Osteoblast (primary cell): ENCODE measurements around the gene TMEM258. TPM values are rescaled to one million over a fixed set of nuclear protein-coding genes. Genes with fewer than 3 reads are reported as not detected.

Experiments used
- DNase-seq: peaks from one replicate; pipeline ENCODE4 v3.0.0; 2011; ENCODE audit warnings: low spot score, mixed read lengths; ENCODE audit not compliant: insufficient read length; ENCODE audit errors: missing footprints
- H2AFZ ChIP-seq: 2 replicates; pipeline ENCODE4 v1.6.0; 2011; ENCODE audit warnings: mild to moderate bottlenecking, low read length
- H3K27ac ChIP-seq: 2 replicates; pipeline ENCODE4 v1.5.1; 2011; ENCODE audit warnings: mild to moderate bottlenecking, low read depth, low read length, moderate library complexity
- H3K27me3 ChIP-seq: 2 replicates; pipeline ENCODE4 v1.6.0; 2012; ENCODE audit warnings: mild to moderate bottlenecking, control low read depth, inconsistent platforms, low read length, moderate library complexity; ENCODE audit not compliant: insufficient read depth
- H3K36me3 ChIP-seq: 2 replicates; pipeline ENCODE4 v1.5.1; 2011; ENCODE audit warnings: mild to moderate bottlenecking, low read length, control low read depth, moderate library complexity; ENCODE audit not compliant: insufficient read depth
- H3K4me1 ChIP-seq: 2 replicates; pipeline ENCODE4 v1.5.1; 2011; ENCODE audit warnings: mild to moderate bottlenecking, low read length, control low read depth, moderate library complexity; ENCODE audit not compliant: insufficient read depth
- H3K4me2 ChIP-seq: 2 replicates; pipeline ENCODE4 v1.6.0; 2011; ENCODE audit warnings: mild to moderate bottlenecking, low read length; ENCODE audit not compliant: insufficient read depth
- H3K4me3 ChIP-seq: fragments of 200-600 bp; sonication (generic); 3 replicates; pipeline ENCODE4 v1.5.1; 2012; ENCODE audit warnings: mild to moderate bottlenecking, low read length, inconsistent platforms; ENCODE audit not compliant: insufficient read depth
- H3K79me2 ChIP-seq: 2 replicates; pipeline ENCODE4 v1.6.0; 2012; ENCODE audit warnings: mild to moderate bottlenecking, low read length, control low read depth, inconsistent platforms; ENCODE audit not compliant: insufficient read depth
- H3K9me3 ChIP-seq: 2 replicates; pipeline ENCODE4 v1.5.1; 2011; ENCODE audit warnings: low read depth, low read length, control low read depth
- H4K20me1 ChIP-seq: 2 replicates; pipeline ENCODE4 v1.6.0; 2012; ENCODE audit warnings: mild to moderate bottlenecking, low read length, control low read depth; ENCODE audit not compliant: insufficient read depth
- CTCF ChIP-seq: IDR thresholded peaks from 2 replicates; pipeline ENCODE4 v1.5.1; 2011; ENCODE audit warnings: mild to moderate bottlenecking, low read depth, low read length, moderate library complexity; ENCODE audit errors: extremely low read depth
- total RNA-seq: library from RNA; depleted of rRNA; stranded (reverse); fragments of >200 nt; gene quantifications from 2 replicates; pipeline ENCODE4 v1.2.3, GENCODE V29; 2012

The TMEM258 gene
- total RNA-seq, 1 donor = 63.3 TPM

- Histone ChIP-seq H3K79me2 (no peaks in the 10 kb centered on the region), H3K27ac (no peak overlapping the region), H3K4me3 (no peak overlapping the region), H3K4me1 (no peaks in the 10 kb centered on the region), H3K9me3 (no peaks in the 10 kb centered on the region), H3K4me2 (no peak overlapping the region), H4K20me1 (no peaks in the 10 kb centered on the region), H3K27me3 (no peaks in the 10 kb centered on the region), H3K36me3 (no peaks in the 10 kb centered on the region), H2AFZ (no peak overlapping the region)
- no peak for TF ChIP-seq CTCF
- DNase-seq = no peak
Measured at GRCh38 chr11:61769946-61770683, 22.3 kb downstream of the TMEM258 start.

- no peaks in the 10 kb centered on the region for H3K79me2 ChIP-seq
- no peaks in the 10 kb centered on the region for H3K36me3 ChIP-seq
- H3K4me3 ChIP-seq = no peak overlapping the region
- peak; percentile 96 for DNase-seq
- H3K27ac ChIP-seq = no peak overlapping the region
- no peaks in the 10 kb centered on the region for H3K9me3 ChIP-seq
- no peaks in the 10 kb centered on the region for H3K4me1 ChIP-seq
- H3K27me3 ChIP-seq = no peaks in the 10 kb centered on the region
- H3K4me2 ChIP-seq = no peak overlapping the region
- TF ChIP-seq CTCF = peak; percentile 18
- H4K20me1 ChIP-seq = no peaks in the 10 kb centered on the region
- H2AFZ ChIP-seq = no peak overlapping the region
Measured at GRCh38 chr11:61769169-61769920, 23.1 kb downstream of the TMEM258 start.

- TF ChIP-seq CTCF = no peak
- H3K4me2 ChIP-seq = no peak overlapping the region
- no peaks in the 10 kb centered on the region for H3K79me2 ChIP-seq
- no peak overlapping the region for H3K27ac ChIP-seq
- no peaks in the 10 kb centered on the region for H3K9me3 ChIP-seq
- no peak for DNase-seq
- H3K27me3 ChIP-seq = no peaks in the 10 kb centered on the region
- no peaks in the 10 kb centered on the region for H3K36me3 ChIP-seq
- H3K4me3 ChIP-seq = no peak overlapping the region
- no peak overlapping the region for H2AFZ ChIP-seq
- no peaks in the 10 kb centered on the region for H4K20me1 ChIP-seq
- no peaks in the 10 kb centered on the region for H3K4me1 ChIP-seq
Measured at GRCh38 chr11:61768376-61769076, 23.9 kb downstream of the TMEM258 start.
